ENCODE measurements around the gene NFIA.

GRCh38 chr1:61142043-61142440, 59.7 kb downstream of the NFIA start:
- TF ChIP-seq ZBTB7A (tag by site-specific recombination; IDR thresholded peaks at IDR 0.05; ENCODE audit: low read depth) (no peak), KLF1 (tag by site-specific recombination; IDR thresholded peaks at IDR 0.05) (no peak), ZNF624 (tag by site-specific recombination; IDR thresholded peaks at IDR 0.05) (no peak), ZNF776 (tag by site-specific recombination; IDR thresholded peaks at IDR 0.05; ENCODE audit: borderline replicate concordance) (no peak), ZNF596 (tag by site-specific recombination; IDR thresholded peaks at IDR 0.05) (no peak), CTCF (tag by site-specific recombination; IDR thresholded peaks at IDR 0.05) (no peak), ZBTB10 (tag by site-specific recombination; IDR thresholded peaks at IDR 0.05) (no peak), ZNF292 (tag by site-specific recombination; IDR thresholded peaks at IDR 0.05; ENCODE audit: borderline replicate concordance, low read depth) (no peak), ZNF571 (tag by site-specific recombination; IDR thresholded peaks at IDR 0.05) (no peak)

Measured in HEK293 (cell line).